GM12892 (cell line): ENCODE data around the gene ARHGAP40.

Experiments
- POLR2A ChIP-seq: IDR thresholded peaks from 2 replicates; pipeline ENCODE4 v1.6.1; 2011; ENCODE audit warnings: low read depth, low read length, control low read depth
- POLR2AphosphoS5 ChIP-seq: IDR thresholded peaks from 2 replicates; pipeline ENCODE4 v1.6.1; 2011; ENCODE audit warnings: low read depth, low read length, control low read depth
- TAF1 ChIP-seq: IDR thresholded peaks from 2 replicates; pipeline ENCODE4 v1.6.1; 2011; ENCODE audit warnings: low read depth, mild to moderate bottlenecking, control low read depth, low read length, borderline replicate concordance

- TF ChIP-seq TAF1 (no peak), POLR2A (no peak), POLR2AphosphoS5 (no peak)
These were observed 62.1 kb downstream of the ARHGAP40 start for GRCh38 chr20:38663660-38664059.
